GM23248 (cell line): ENCODE results near the gene TCEAL3. TPM values are rescaled to one million over a fixed set of nuclear protein-coding genes. Genes with fewer than 3 reads are reported as not detected.

Experiments used
- DNase-seq: peaks from one replicate; pipeline ENCODE4 v3.0.0-alpha.2; 2015
- H2AFZ ChIP-seq: fragments of 200-600 bp; sonication (generic); 2 replicates; pipeline ENCODE4 v1.6.1; 2016; ENCODE audit warnings: antibody characterized with exemption
- H3F3A ChIP-seq: fragments of 200-600 bp; sonication (generic); 2 replicates; pipeline ENCODE4 v1.6.1; 2016; ENCODE audit warnings: mild to moderate bottlenecking, antibody characterized with exemption, mixed run types; ENCODE audit not compliant: insufficient read depth
- H3K27ac ChIP-seq: fragments of 200-600 bp; sonication (generic); 2 replicates; pipeline ENCODE4 v1.5.1; 2016; ENCODE audit warnings: mild to moderate bottlenecking
- H3K27me3 ChIP-seq: fragments of 200-600 bp; sonication (generic); replicated peaks from 2 replicates; pipeline ENCODE4 v1.6.1; 2016; ENCODE audit warnings: mild to moderate bottlenecking; ENCODE audit not compliant: insufficient read depth
- H3K36me3 ChIP-seq: fragments of 200-600 bp; sonication (generic); 2 replicates; pipeline ENCODE4 v1.6.1; 2016; ENCODE audit warnings: low read depth, mild to moderate bottlenecking
- H3K4me1 ChIP-seq: fragments of 200-600 bp; sonication (generic); 2 replicates; pipeline ENCODE4 v1.6.1; 2016; ENCODE audit warnings: mild to moderate bottlenecking; ENCODE audit not compliant: insufficient read depth
- H3K4me2 ChIP-seq: fragments of 200-600 bp; sonication (generic); one replicate; pipeline ENCODE4 v1.6.1; 2016; ENCODE audit warnings: mild to moderate bottlenecking; ENCODE audit not compliant: unreplicated experiment
- H3K4me3 ChIP-seq: fragments of 200-600 bp; sonication (generic); 2 replicates; pipeline ENCODE4 v1.5.1; 2016; ENCODE audit warnings: mild to moderate bottlenecking
- H3K79me2 ChIP-seq: fragments of 200-600 bp; sonication (generic); 2 replicates; pipeline ENCODE4 v1.6.1; 2016; ENCODE audit warnings: mild to moderate bottlenecking; ENCODE audit not compliant: insufficient read depth
- H3K9ac ChIP-seq: fragments of 200-600 bp; sonication (generic); 2 replicates; pipeline ENCODE4 v1.6.1; 2016; ENCODE audit warnings: mild to moderate bottlenecking
- H3K9me2 ChIP-seq: fragments of 200-600 bp; sonication (generic); 2 replicates; pipeline ENCODE4 v1.6.1; 2016; ENCODE audit warnings: mixed run types, mild to moderate bottlenecking, moderate library complexity; ENCODE audit not compliant: insufficient read depth
- H3K9me3 ChIP-seq: fragments of 200-600 bp; sonication (generic); one replicate; pipeline ENCODE4 v1.6.1; 2017; ENCODE audit warnings: low read depth
- H4K20me1 ChIP-seq: fragments of 200-600 bp; sonication (generic); 2 replicates; pipeline ENCODE4 v1.6.0; 2016; ENCODE audit not compliant: insufficient read depth
- EZH2 ChIP-seq: fragments of 200-600 bp; sonication (generic); IDR thresholded peaks from 2 replicates; pipeline ENCODE4 v1.6.1; 2018; ENCODE audit warnings: antibody characterized with exemption, mild to moderate bottlenecking; ENCODE audit not compliant: insufficient read depth, poor library complexity, severe bottlenecking
- EZH2phosphoT487 ChIP-seq: fragments of 200-600 bp; sonication (generic); IDR thresholded peaks from 2 replicates; pipeline ENCODE4 v1.6.1; 2018; ENCODE audit warnings: antibody characterized with exemption, moderate library complexity, mild to moderate bottlenecking, low read depth; ENCODE audit not compliant: insufficient read depth
- WGBS, 2 experiments: methylation state at CpG; one replicate each; pipeline ENCODE4 v1.1.6; 2015 to 2017; ENCODE audit warnings: low lambda C conversion rate in 2 of 2, low coverage in 1 of 2; ENCODE audit errors: missing lambda C conversion rate in 2 of 2; 5-methylcytosine and 5-hydroxymethylcytosine counted together
- in situ Hi-C: fragments of 300-500 bp; cut with MboI; formaldehyde crosslinking; loops from 2 replicates; pipeline ENCODE4 v1.15.0; 2020
- polyA plus RNA-seq: library from polyadenylated mRNA; unstranded; fragments of >200 nt; fragmentation: Nextera tagmentation; extraction: Ambion mirVana; gene quantifications from 2 replicates; pipeline ENCODE4 v1.2.1, GENCODE V29; 2016
- total RNA-seq: library from RNA; depleted of rRNA; stranded (reverse); fragments of >200 nt; shearing (Covaris generic); gene quantifications from 2 replicates; pipeline ENCODE4 v1.2.3, GENCODE V29; 2014; rRNA removed

The TCEAL3 gene
- total RNA-seq = 16.3 and 33.4 TPM in 2 replicates
- 53.1 and 58.1 TPM in 2 replicates for polyA plus RNA-seq

GRCh38 chrX:103607364-103608305, at the start of gene TCEAL3:
Gene TCEAL3, plus strand, starts transcription at chrX:103607963. Its CDS starts 1,102 bp downstream, at chrX:103609065.
- peak within 1 kb of the TSS; percentile 70 for H3K27ac ChIP-seq
- peaks cover 13% of the 10 kb centered on the region for H3F3A ChIP-seq
- TF ChIP-seq EZH2phosphoT487 (no peak), EZH2 (no peak)
- no peaks in the 10 kb centered on the region for H3K9me2 ChIP-seq
- no peaks in the 10 kb centered on the region for H3K36me3 ChIP-seq
- H3K4me1 ChIP-seq = peaks cover 7% of the 10 kb centered on the region
- H3K27me3 ChIP-seq = no peaks in the 10 kb centered on the region
- no peaks in the 10 kb centered on the region for H3K9me3 ChIP-seq
- in situ Hi-C loops = no loop called here
- peak within 1 kb of the TSS; percentile 83 for H3K4me2 ChIP-seq
- DNase-seq = peak; percentile 76
- H3K9ac ChIP-seq = peak within 1 kb of the TSS; percentile 99
- H4K20me1 ChIP-seq = no peaks in the 10 kb centered on the region
- peak within 1 kb of the TSS; percentile 96 for H3K4me3 ChIP-seq
- H3K79me2 ChIP-seq = peaks cover 21% of the 10 kb centered on the region
- peak within 1 kb of the TSS; percentile 79 for H2AFZ ChIP-seq
- WGBS, 2 experiments = 0 to 2% methylated on average over 7 to 45 of the region's 59 CpGs

GRCh38 chrX:103560256-103560655, 47.5 kb upstream of the TCEAL3 start:
- Histone ChIP-seq H3K9me3 (no peaks in the 10 kb centered on the region), H3K9me2 (no peaks in the 10 kb centered on the region), H3K27me3 (no peaks in the 10 kb centered on the region), H3K79me2 (no peaks in the 10 kb centered on the region), H3K9ac (no peak overlapping the region), H3K27ac (no peak overlapping the region), H3K4me2 (no peak overlapping the region), H2AFZ (no peak overlapping the region), H3K36me3 (no peaks in the 10 kb centered on the region), H3K4me3 (no peak overlapping the region), H3K4me1 (peaks cover 11% of the 10 kb centered on the region), H4K20me1 (no peaks in the 10 kb centered on the region), H3F3A (peaks cover 4% of the 10 kb centered on the region; the same call in 1 of the 2 replicates)
- TF ChIP-seq EZH2 = no peak
- no peak for TF ChIP-seq EZH2phosphoT487
- in situ Hi-C loops = loop anchor here (25.0 kb wide), 1 partner anchor 252 kb away; no protein-coding TSS in a partner anchor
- DNase-seq = no peak
- 62 to 75% methylated on average over 1 of the region's 1 CpG for WGBS, 2 experiments

- Histone ChIP-seq H4K20me1 (no peaks in the 10 kb centered on the region), H3K9ac (no peak overlapping the region), H3K9me2 (no peaks in the 10 kb centered on the region), H3K27me3 (no peaks in the 10 kb centered on the region), H3K36me3 (no peaks in the 10 kb centered on the region), H3K27ac (no peak overlapping the region), H2AFZ (no peak overlapping the region), H3K4me3 (no peak overlapping the region), H3K4me1 (peaks cover 14% of the 10 kb centered on the region), H3K9me3 (no peaks in the 10 kb centered on the region), H3K4me2 (no peak overlapping the region), H3F3A (peaks cover 17% of the 10 kb centered on the region; the same call in 1 of the 2 replicates), H3K79me2 (no peaks in the 10 kb centered on the region)
- in situ Hi-C loops = loop anchor here (25.0 kb wide), 1 partner anchor 250 kb away; no protein-coding TSS in a partner anchor
- DNase-seq = peak; percentile 21
- TF ChIP-seq EZH2phosphoT487 (no peak), EZH2 (no peak)
- WGBS, 2 experiments = 58 to 67% methylated on average over 2 of the region's 2 CpGs
These were observed 45.0 kb upstream of the TCEAL3 start for GRCh38 chrX:103562801-103563200.

GRCh38 chrX:103565197-103565596, 42.6 kb upstream of the TCEAL3 start:
- DNase-seq = peak; percentile 58
- Histone ChIP-seq H3K4me2 (peak overlapping the region; percentile 62), H3K9me2 (no peaks in the 10 kb centered on the region), H3K9ac (peak overlapping the region; percentile 22; the same call in 1 of the 2 replicates), H3K79me2 (no peaks in the 10 kb centered on the region), H3K27me3 (no peaks in the 10 kb centered on the region), H3K4me1 (peaks cover 14% of the 10 kb centered on the region), H3K4me3 (peak overlapping the region; percentile 50), H3K36me3 (no peaks in the 10 kb centered on the region), H3F3A (peaks cover 17% of the 10 kb centered on the region; the same call in 1 of the 2 replicates), H3K9me3 (no peaks in the 10 kb centered on the region), H3K27ac (peak overlapping the region; percentile 71), H2AFZ (no peak overlapping the region), H4K20me1 (no peaks in the 10 kb centered on the region)
- WGBS, 2 experiments = 3% methylated on average over 4 of the region's 4 CpGs
- in situ Hi-C loops = loop anchor here (25.0 kb wide), 1 partner anchor 247 kb away; no protein-coding TSS in a partner anchor
- no peak for TF ChIP-seq EZH2phosphoT487
- no peak for TF ChIP-seq EZH2
